Activated CD4-positive, alpha-beta T cell treated with anti-CD3 and anti-CD28 coated beads, Interleukin-2, Interleukin-6, amounts not matched to agents 100 ng/mL and 50 ng/mL, durations not matched to agents 16 hours and 8 hours (primary cell): ENCODE data around the gene ZNF662.
A peak's percentile ranks its signal among the peaks of the same experiment; 100 is the strongest.

Source experiments
- DNase-seq: peaks from one replicate; pipeline ENCODE4 v3.0.0-alpha.2; 2020

Gene ZNF662

GRCh38 chr3:42942693-42943092, 36.8 kb downstream of the ZNF662 start:
- DNase-seq = no peak

- DNase-seq = peak; percentile 57
These were observed 40.1 kb downstream of the ZNF662 start for GRCh38 chr3:42946050-42946449.

- no peak for DNase-seq
These were observed 51.6 kb downstream of the ZNF662 start for GRCh38 chr3:42957573-42957972.

GRCh38 chr3:42960282-42960681, 54.3 kb downstream of the ZNF662 start:
- no peak for DNase-seq

GRCh38 chr3:42960786-42961185, 54.8 kb downstream of the ZNF662 start:
- DNase-seq = no peak

- peak; percentile 4 for DNase-seq
These were observed 55.7 kb downstream of the ZNF662 start for GRCh38 chr3:42961633-42962032.

GRCh38 chr3:42963269-42963668, 57.3 kb downstream of the ZNF662 start:
- no peak for DNase-seq

- DNase-seq = no peak
These were observed 58.3 kb downstream of the ZNF662 start for GRCh38 chr3:42964266-42964665.
